Vagina (tissue), 2 donors: Measurements from ENCODE around the gene ANKEF1.

Experiments used
- POLR2A ChIP-seq, 2 donors: fragments of 450-650 bp; IDR thresholded peaks; one replicate each; pipeline ENCODE4 v1.6.1; 2017; ENCODE audit warnings: antibody characterized with exemption in 2 of 2, mild to moderate bottlenecking in 2 of 2, moderate library complexity in 2 of 2
- POLR2AphosphoS5 ChIP-seq, 2 donors: sonication (generic); formaldehyde crosslinking; IDR thresholded peaks; one replicate each; pipeline ENCODE4 v1.9.0; 2017; ENCODE audit warnings: antibody characterized with exemption in 2 of 2, mild to moderate bottlenecking in 2 of 2, low read depth in 1 of 2; ENCODE audit not compliant: insufficient read depth in 1 of 2
- TF ChIP-seq, protein P1 (sequence below), 3 experiments: fragments of 450-650 bp in 2 of 3; fragments of 200-600 bp in 1 of 3; sonication (generic) in 1 of 3; IDR thresholded peaks; one replicate each; pipeline ENCODE4 v1.5.1; 2017 to 2019; ENCODE audit warnings: antibody characterized with exemption in 3 of 3, mild to moderate bottlenecking in 2 of 3, moderate library complexity in 2 of 3

- TF ChIP-seq, protein P1, sequence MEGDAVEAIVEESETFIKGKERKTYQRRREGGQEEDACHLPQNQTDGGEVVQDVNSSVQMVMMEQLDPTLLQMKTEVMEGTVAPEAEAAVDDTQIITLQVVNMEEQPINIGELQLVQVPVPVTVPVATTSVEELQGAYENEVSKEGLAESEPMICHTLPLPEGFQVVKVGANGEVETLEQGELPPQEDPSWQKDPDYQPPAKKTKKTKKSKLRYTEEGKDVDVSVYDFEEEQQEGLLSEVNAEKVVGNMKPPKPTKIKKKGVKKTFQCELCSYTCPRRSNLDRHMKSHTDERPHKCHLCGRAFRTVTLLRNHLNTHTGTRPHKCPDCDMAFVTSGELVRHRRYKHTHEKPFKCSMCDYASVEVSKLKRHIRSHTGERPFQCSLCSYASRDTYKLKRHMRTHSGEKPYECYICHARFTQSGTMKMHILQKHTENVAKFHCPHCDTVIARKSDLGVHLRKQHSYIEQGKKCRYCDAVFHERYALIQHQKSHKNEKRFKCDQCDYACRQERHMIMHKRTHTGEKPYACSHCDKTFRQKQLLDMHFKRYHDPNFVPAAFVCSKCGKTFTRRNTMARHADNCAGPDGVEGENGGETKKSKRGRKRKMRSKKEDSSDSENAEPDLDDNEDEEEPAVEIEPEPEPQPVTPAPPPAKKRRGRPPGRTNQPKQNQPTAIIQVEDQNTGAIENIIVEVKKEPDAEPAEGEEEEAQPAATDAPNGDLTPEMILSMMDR (IDR thresholded peaks at IDR 0.05): no peak
- TF ChIP-seq POLR2AphosphoS5 (IDR thresholded peaks at IDR 0.05; ENCODE audit: insufficient read depth in 1 of 2, low read depth in 1 of 2) (no peak), POLR2A (IDR thresholded peaks at IDR 0.05) (no peak)
These were observed 29.9 kb upstream of the ANKEF1 start for GRCh38 chr20:10004900-10005299.
